GM19324 (cell line): ENCODE results near the gene NUP188.
"Not testable (repeated sequence)": the region's sequence is repeated elsewhere in the genome, so short reads cannot be mapped to it uniquely, and the experiment has no call there.

Experiments used
- ATAC-seq: cut with Tn5 transposase; IDR thresholded peaks from one replicate; pipeline ENCODE4 v1.9.1; 2021; ENCODE audit warnings: mild to moderate bottlenecking, moderate library complexity; ENCODE audit not compliant: unreplicated experiment, low FRiP score

Gene NUP188

DNA sequence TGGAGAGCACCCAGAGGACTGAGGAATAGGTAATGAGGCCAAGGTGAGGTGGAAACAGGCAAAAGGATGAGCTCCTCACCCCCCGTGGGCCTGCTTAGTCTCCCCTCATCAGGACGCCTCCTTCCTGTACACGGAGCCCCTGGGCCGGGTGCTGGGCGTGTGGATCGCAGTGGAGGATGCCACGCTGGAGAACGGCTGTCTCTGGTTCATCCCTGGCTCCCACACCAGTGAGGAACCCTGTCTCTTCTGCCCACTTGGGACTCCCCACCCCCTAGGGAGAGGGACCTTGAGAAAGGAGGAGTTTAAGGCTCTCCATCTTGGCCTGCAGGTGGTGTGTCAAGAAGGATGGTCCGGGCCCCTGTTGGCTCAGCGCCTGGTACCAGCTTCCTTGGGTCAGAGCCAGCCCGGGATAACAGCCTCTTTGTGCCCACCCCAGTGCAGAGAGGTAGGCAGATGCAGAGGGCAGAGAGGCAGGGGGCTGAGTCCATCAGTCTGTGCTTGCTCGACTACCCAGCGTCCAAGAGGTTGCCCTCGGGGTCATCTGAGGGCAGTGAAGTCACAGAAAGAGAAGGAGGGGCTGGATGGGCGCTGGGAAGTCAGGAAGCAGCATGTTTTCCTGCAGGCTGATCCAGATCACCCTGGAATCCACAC lies 7.1 kb upstream of the NUP188 start:
- ATAC-seq: no peak

- ATAC-seq: no peak
Observed at GRCh38 chr9:128940946-128941755, 6.3 kb upstream of the NUP188 start.

DNA sequence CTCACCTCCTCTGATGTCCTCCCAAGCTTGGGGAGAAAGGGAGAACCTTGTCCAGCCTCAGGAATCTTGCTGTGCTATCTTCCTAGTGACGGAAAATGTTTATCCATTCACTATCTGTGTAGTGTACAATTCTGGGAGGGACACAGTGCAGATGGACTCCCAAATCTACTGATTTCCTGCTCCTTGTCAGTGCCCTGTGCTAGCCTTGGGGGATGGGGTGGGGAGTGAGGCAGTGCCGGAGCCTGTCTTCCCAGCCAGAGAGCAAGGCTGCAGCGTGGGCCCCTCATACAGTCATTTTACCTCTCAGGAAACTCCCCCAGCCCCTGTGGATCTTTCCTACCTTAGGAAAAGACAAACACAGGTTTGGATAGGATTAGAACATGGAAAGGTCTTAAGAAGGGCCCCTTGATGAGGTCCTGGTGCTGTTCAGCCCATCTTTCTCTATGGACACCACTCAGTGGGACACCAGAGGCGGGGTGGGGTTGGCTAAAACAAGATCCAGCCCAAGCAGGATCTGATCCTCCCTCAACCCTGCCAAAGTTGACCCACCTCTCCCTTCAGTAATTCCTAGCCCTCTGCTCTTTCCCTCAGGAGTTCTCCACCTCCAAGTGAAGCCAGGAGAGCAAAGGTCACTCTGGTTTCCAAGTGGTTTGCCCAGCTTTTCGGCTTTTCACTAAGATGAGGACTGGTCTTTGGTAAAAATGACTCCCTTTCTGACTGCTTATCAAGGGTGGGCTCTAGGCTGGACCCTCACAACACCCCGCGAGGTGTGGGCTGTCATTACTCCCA lies 3.5 kb upstream of the NUP188 start:
- no peak for ATAC-seq

- not testable (repeated sequence) for ATAC-seq
Observed at GRCh38 chr9:128944966-128945365, 2.5 kb upstream of the NUP188 start.

DNA sequence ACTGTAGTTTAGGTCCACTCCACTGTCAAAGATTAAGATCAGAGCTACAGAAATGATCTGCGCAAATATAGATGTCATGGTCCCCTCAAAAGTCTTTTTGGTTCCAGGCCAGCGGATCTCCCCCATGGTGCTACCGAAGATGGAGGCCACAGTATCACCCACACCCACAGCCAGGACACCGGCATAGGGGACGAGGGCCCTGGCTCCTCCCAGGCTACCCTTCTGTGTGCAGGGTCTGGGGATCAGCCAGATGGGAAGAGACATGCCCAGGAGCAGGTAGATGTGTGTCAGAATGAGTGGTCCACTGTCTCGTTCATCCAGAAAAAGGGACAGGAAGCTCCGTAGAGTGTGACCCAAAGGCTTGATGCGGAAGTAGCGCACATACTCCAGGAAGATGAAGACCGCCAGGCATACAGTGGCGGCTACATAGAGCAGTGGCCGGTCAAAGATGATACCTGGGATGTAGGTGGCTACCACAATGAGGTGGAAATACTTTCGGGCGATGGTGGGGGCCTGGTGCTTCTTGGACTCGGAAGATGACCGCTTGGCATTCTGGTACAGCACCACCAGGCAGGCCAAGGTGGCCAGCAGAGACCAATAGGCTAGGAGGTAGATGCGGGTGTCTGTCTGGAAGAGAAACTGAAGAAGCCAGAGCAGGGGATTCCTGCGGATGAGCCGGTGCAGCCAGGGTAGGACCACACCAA lies 1.5 kb upstream of the NUP188 start:
- no peak for ATAC-seq

- ATAC-seq: peak; percentile 16
Observed at GRCh38 chr9:128946571-128947276, 775 bp upstream of the NUP188 start.

DNA sequence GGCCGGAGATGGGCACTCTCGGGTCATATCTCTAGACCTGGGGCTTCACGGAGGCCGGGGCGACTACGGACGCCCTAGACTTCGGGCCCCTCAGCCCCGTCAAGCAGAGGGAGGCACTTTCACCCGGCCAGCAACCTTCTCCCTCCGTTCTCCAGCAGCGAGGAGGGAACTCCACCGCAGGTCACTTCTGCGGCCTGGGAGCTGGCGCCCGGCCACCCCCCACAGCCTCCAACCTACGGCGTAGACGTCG lies 297 bp upstream of the NUP188 start:
- ATAC-seq: no peak

GRCh38 chr9:128961403-128961802 lies 13.9 kb downstream of the NUP188 start:
- not testable (repeated sequence) for ATAC-seq

DNA sequence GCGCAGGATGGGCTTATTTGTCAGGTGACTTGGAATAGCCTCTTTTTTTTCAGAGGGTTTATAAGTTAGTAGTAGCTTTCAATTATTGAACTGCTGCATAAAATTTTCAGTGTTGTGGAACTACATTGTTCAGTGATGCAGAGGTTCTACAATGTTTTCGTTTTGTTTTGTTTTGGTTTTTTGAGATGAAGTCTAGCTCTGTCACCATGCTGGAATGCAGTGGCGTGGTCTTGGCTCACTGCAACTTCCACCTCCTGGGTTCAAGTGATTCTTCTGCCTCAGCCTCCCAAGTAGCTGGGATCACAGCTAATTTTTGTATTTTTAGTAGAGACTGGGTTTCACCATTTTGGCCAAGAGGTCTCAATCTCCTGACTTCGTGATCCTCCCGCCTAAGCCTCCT lies 22.0 kb downstream of the NUP188 start:
- ATAC-seq: no peak

DNA sequence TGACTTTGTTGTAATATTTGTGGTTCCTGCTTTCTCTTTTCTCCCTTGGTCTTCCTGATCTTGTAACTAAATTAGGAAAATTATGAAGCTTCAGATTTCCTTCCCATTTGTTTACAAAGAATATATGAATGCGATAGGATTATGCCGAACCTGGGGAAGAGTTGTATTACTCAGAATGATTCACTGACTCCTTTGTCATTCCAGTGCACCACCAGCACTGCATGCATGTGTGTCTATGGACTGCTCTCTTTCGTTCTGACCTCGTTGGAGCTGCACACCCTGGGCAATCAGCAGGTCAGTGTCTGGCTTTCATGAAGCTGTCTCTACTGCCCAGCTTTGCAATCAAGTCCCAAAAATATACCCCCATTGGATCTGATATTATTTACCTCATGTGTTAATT lies 25.5 kb downstream of the NUP188 start:
- no peak for ATAC-seq

- ATAC-seq: no peak
Observed at GRCh38 chr9:128979111-128979510, 31.6 kb downstream of the NUP188 start.

GRCh38 chr9:128983536-128983935 lies 36.0 kb downstream of the NUP188 start:
- no peak for ATAC-seq

- ATAC-seq: no peak
Observed at GRCh38 chr9:128986671-128987070, 39.2 kb downstream of the NUP188 start.

- no peak for ATAC-seq
Observed at GRCh38 chr9:128987805-128988204, 40.3 kb downstream of the NUP188 start.

DNA sequence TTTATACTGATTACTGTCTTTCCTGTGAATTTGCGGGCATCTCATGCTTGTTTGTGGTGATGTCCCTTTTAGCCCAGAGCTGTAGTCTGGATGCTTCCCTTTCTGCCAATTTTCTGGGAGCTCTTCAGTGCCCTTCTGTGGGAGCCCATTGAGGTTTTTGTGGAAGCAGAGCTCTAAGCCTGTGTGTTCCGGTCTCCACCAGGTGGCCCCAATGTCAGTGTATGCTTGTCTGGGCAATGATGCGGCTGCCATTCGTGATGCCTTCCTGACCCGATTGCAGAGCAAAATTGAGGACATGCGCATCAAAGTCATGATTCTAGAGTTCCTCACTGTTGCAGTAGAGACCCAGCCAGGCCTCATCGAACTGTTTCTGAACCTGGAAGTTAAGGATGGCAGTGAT lies 45.5 kb downstream of the NUP188 start:
- ATAC-seq: no peak

DNA sequence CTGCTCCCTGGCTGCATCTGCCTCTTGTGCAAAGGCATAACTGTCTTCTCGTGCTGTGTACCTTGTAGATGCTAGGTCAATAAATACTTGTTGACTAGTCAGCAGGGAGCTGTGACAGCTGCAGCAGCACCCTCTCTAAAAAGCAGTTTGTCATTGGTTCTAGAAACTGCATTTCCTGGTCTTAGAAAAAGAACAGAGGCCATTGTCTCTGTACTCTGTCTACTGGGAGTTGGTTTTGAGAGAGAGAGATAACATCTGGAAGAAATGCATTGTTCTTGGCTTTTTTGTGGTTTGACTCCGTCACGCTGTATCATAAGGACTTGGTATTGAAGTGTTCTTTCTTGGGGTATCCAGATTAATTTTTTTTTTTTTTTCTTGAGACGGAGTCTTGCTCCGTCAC lies 48.3 kb downstream of the NUP188 start:
- ATAC-seq: no peak

DNA sequence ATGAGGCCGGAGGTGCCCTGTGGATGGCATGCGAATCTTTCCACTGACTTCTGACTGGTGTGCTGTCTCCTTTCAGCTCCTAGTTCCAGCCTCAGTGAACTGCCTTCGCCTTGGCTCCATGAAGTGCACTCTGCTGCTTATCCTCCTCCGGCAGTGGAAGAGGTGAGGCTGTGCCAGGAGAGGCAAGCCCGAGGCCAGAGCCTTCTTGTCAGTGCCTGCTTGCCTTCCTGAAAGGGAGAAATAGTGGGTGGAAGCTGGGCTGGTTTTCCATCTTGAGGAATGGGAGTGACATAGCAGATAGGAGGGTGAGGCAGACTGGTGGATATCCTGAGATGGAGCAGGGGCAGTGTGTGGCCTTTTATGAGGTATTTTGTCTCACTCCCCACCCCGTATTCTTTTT lies 51.0 kb downstream of the NUP188 start:
- no peak for ATAC-seq

- ATAC-seq: no peak
Observed at GRCh38 chr9:128999581-129000206, 52.2 kb downstream of the NUP188 start.

GRCh38 chr9:129001504-129002325 lies 54.2 kb downstream of the NUP188 start:
- no peak for ATAC-seq
